COLO668 (cell line): ENCODE data around the gene TSFM.
A peak's percentile ranks its signal among the peaks of the same experiment; 100 is the strongest.

Experiments
- DNase-seq: peaks from one replicate; lab custom pipeline; 2025; ENCODE audit not compliant: unreplicated experiment; lab: John Stamatoyannopoulos, UW

The TSFM gene

GRCh38 chr12:57779736-57780135 lies 2.9 kb upstream of the TSFM start:
- no peak for DNase-seq

GRCh38 chr12:57780284-57780897 lies 2.2 kb upstream of the TSFM start:
- no peak for DNase-seq

GRCh38 chr12:57781244-57781643 lies 1.3 kb upstream of the TSFM start:
- DNase-seq, result no peak

- DNase-seq, result no peak
Measured at GRCh38 chr12:57781801-57782200, 786 bp upstream of the TSFM start.

DNA sequence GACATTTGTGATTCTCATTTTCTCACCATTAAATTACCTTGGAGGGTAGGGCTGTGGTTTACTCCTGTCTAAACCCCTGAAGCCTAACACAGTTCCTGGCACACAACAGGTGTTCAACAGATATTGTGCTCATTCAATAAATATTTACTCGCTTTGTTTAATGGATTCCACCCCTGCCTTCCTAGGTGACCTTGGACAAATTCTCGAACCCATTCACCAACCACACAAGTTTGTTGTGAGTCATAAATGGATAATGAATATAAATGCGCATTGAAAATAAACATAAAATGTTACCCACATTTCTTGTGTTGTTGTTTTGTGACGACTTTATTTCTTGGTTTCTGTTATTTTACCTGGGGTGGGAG lies 362 bp upstream of the TSFM start:
- no peak for DNase-seq

GRCh38 chr12:57783466-57783801 lies 847 bp downstream of the TSFM start:
- DNase-seq, result no peak

DNA sequence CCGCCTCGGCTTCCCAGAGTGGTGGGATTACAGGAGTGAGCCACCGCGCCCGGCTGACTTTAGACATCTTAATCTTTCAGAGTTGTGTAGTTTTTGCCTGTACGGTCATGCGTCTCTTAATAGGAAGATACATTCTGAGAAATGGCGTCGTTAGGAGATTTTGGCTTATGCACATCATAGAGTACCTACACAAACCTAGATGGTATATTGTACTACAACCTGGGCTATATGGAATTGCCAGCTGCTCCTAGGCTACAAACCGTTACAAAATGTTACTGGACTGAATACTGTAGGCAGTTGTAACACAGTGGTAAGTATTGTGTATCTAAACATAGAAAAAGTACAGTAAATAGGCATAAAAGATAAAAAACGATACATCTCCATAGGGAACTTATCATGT lies 1.3 kb downstream of the TSFM start:
- DNase-seq, result no peak

- DNase-seq, result no peak
Measured at GRCh38 chr12:57793920-57794319, 11.3 kb downstream of the TSFM start.

- no peak for DNase-seq
Measured at GRCh38 chr12:57795354-57795753, 12.8 kb downstream of the TSFM start.

DNA sequence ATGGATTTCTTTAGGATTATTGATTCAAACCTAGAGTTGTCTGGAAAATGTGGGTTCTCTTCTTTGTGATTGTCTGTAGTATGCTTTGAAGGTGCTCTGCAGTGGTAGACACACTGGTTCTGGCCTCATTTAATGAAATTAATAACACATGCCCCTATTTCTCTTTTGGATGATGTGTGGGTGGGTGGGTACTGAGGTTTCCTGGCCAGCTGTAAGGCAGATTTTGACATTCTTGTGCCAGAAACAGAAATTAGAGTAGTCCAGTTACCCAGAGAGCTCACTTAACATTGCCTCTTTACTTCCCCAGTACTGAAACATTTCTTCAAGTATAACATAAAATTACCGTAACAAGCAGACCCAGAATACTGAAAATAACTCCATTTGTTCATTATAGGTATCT lies 14.4 kb downstream of the TSFM start:
- DNase-seq, result no peak

DNA sequence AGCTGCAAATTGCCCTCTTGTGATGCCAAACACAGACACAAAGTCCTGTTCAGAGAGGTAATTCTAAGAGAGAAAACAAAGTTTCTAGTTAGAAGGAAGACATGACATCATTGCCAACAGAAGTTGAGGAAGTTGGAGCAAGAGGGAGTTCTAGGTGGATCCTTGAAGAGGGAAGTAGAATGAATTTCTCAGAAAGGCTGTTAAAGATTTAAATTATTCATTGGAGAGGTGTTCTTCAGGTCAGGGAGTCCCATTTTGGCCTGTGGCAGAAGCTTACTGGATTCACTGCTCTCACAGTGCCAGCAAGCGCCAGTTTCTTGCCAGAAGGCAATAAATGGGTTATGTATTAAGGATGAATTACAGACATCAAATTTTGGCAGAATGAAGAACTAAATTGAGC lies 15.3 kb downstream of the TSFM start:
- no peak for DNase-seq

- DNase-seq, result no peak
Measured at GRCh38 chr12:57800965-57801364, 18.4 kb downstream of the TSFM start.

DNA sequence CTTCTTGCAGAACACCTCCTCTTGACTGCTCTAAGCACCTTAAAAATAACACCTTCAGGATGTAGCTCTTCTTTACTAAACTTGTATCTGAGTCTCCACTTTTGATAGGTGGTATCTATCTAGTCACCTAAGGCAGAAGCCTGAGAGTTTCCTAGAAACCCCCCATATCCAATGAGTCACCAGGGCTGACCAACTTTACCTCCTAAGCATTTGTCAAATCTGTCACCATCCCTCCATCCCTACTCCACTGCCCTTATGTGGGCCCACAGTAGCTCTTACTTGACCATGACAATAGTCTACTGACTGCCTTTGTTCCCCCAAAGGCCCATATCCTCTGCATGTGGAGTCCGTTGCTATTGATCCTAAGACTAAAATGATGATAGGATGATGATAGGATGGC lies 20.0 kb downstream of the TSFM start:
- no peak for DNase-seq

DNA sequence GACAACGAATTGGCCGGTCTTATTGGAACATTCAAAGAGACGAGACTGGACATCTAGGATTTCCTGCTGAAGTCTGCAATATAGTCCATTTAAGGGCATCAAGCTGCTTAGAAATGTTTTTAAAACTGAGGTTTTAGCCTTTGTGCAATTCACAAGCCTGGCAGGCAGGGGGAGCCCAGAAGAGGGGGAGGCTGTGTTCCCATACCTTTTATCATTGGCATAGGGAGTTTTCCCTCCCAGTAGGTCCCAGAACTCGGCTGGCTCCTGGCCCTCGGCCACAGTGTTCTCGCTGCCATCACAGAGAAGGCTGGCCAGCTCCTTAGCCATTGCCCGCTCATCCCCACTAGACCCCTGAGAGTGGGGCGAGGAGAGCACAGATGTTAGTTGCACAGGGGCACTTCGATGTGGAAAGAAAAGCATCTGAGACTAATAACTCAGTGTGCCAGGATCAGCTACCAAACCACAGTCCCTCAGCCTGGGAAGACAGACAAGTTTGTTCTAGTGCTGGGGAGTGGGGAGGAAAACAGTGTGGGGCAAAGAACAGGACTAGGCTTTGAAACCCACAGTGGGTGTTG lies 20.8 kb downstream of the TSFM start:
- DNase-seq, result peak; percentile 34

- DNase-seq, result no peak
Measured at GRCh38 chr12:57806677-57807076, 24.1 kb downstream of the TSFM start.

DNA sequence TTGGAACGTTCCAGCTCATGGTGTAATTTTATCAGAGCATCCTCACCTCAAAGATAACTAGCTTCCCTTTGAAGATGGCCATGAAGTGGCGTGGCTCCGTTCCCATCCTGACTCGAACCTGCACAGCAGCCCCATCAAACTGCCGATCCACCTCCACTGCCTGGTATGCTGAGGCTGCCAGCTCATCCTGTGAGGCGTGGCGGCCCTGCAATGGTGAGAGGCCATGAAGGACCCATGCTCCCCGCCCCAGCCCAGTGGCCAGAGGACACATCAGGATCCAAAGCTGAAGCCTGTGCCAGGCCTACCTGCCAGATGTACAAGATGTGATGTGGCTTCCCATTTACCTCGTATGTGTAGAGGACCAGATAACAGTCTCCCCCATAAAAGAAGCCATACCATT lies 24.7 kb downstream of the TSFM start:
- DNase-seq, result no peak

DNA sequence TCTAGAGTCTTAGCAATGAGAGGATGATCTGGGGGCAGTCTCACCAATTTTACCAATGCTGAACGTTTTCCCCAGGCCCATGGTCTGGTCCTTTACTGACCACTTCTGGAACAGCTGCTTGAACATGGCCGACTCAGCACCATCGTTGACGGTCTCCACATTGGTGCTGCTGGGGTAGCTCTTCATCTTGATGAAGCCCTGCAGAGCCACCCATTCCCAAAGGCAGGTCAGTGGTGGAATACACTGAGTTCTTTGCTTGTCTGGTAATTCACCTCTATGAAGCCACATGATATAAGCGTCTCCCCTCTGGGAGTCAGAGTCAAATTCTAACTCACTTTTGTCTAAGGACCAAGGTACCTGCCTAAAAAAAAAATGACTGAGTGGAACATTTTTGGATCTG lies 25.8 kb downstream of the TSFM start:
- DNase-seq, result no peak

DNA sequence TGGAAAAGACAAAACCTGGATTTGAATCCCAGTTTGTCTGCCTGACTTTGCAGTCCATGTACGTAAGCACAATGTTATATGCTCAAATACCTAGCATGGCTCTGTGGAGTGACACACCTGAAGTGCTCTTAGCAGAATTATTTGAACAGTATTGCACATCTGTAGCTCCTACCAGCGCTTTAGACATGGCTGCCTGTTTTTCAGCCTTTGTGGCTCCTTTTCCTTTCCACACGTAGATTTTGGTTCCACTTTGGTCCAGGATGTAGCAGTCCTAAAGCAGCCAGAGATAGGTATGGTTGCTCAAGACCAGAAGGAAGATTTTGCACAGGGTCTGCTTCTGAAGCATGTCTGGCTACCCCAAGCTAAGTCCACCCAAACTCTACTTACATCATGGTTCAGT lies 26.8 kb downstream of the TSFM start:
- no peak for DNase-seq

DNA sequence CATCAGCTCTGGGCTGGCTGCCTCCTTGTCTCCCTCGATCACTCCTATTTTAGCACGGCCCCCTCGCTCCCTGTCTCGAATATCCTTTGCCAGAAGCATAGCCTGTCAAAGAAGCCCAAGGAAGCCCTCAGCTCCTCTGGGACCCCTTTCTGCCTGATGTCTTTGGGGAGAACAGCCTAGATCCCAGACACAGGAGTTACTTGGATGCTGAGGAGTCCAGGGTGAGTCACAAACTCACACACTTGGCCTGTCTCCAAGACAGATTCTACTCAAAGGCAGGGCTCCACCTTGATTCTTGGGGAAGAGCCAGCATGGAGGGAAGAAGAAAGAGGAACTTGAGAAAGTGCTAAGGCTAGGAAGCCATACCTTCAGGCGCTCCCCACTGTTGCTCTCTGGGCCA lies 27.9 kb downstream of the TSFM start:
- DNase-seq, result no peak

- DNase-seq, result peak; percentile 56
Measured at GRCh38 chr12:57811028-57811755, 28.6 kb downstream of the TSFM start.

GRCh38 chr12:57813111-57813970 lies 30.8 kb downstream of the TSFM start:
- DNase-seq, result no peak
